ENCODE data around the gene CDH24. TPM values are rescaled to one million over a fixed set of nuclear protein-coding genes. Genes with fewer than 3 reads are reported as not detected.

CDH24 gene
- total RNA-seq, 2 donors from 2014 or later, result 1.1 to 6.2 TPM

- H3K27ac ChIP-seq, result no peak overlapping the region
- no peaks in the 10 kb centered on the region for H3K9me3 ChIP-seq
- H3K4me3 ChIP-seq, result no peak overlapping the region
- H3K4me1 ChIP-seq (ENCODE audit: control insufficient read depth in 1 of 2, low read depth in 2 of 2), result peaks cover under 1 to 2% of the 10 kb centered on the region in 2 donors
- TF ChIP-seq CTCF (IDR thresholded peaks at IDR 0.05), result no peak
- H3K27me3 ChIP-seq (replicated peaks; ENCODE audit: insufficient read depth), result no peaks in the 10 kb centered on the region
- ATAC-seq (ENCODE audit: insufficient number of reproducible peaks, low FRiP score, low read depth), result no peak
- H3K36me3 ChIP-seq, result no peaks in the 10 kb centered on the region
- no peak for DNase-seq (ENCODE audit: low spot score)
Observed at GRCh38 chr14:23051141-23052057, 5.9 kb downstream of the CDH24 start.

- Histone ChIP-seq H3K4me1 (ENCODE audit: control insufficient read depth in 1 of 2, low read depth in 2 of 2) (no peaks in the 10 kb centered on the region), H3K27ac (no peak overlapping the region), H3K4me3 (no peak overlapping the region), H3K9me3 (no peaks in the 10 kb centered on the region), H3K36me3 (no peaks in the 10 kb centered on the region), H3K27me3 (replicated peaks; ENCODE audit: insufficient read depth) (no peaks in the 10 kb centered on the region)
- no peak for ATAC-seq (ENCODE audit: insufficient number of reproducible peaks, low FRiP score, low read depth)
- TF ChIP-seq CTCF (IDR thresholded peaks at IDR 0.05), result no peak
- DNase-seq (ENCODE audit: low spot score), result no peak
Observed at GRCh38 chr14:23049011-23049410, 8.3 kb downstream of the CDH24 start.

GRCh38 chr14:23047751-23048693, 9.3 kb downstream of the CDH24 start:
- Histone ChIP-seq H3K4me1 (ENCODE audit: control insufficient read depth in 1 of 2, low read depth in 2 of 2) (no peaks in the 10 kb centered on the region), H3K36me3 (no peaks in the 10 kb centered on the region), H3K27ac (no peak overlapping the region), H3K9me3 (no peaks in the 10 kb centered on the region), H3K4me3 (no peak overlapping the region), H3K27me3 (replicated peaks; ENCODE audit: insufficient read depth) (no peaks in the 10 kb centered on the region)
- ATAC-seq (ENCODE audit: insufficient number of reproducible peaks, low FRiP score, low read depth) (no peak), DNase-seq (ENCODE audit: low spot score) (no peak)
- TF ChIP-seq CTCF (IDR thresholded peaks at IDR 0.05), result no peak

- no peak for TF ChIP-seq CTCF (IDR thresholded peaks at IDR 0.05)
- ATAC-seq (ENCODE audit: insufficient number of reproducible peaks, low FRiP score, low read depth) (no peak), DNase-seq (ENCODE audit: low spot score) (no peak)
- H3K9me3 ChIP-seq, result no peaks in the 10 kb centered on the region
- H3K27me3 ChIP-seq (replicated peaks; ENCODE audit: insufficient read depth), result no peaks in the 10 kb centered on the region
- H3K36me3 ChIP-seq, result no peaks in the 10 kb centered on the region
- H3K27ac ChIP-seq, result no peak overlapping the region
- no peaks in the 10 kb centered on the region for H3K4me1 ChIP-seq (ENCODE audit: control insufficient read depth in 1 of 2, low read depth in 2 of 2)
- H3K4me3 ChIP-seq, result no peak overlapping the region
Observed at GRCh38 chr14:23047034-23047634, 10.2 kb downstream of the CDH24 start.

Measured in thoracic aorta (tissue), 2 donors.